ENCODE measurements around the gene STPG1.

The STPG1 gene

GRCh38 chr1:24391882-24392603 lies 21.5 kb downstream of the STPG1 start:
- peak; percentile 57 for DNase-seq

GRCh38 chr1:24390924-24391782 lies 22.4 kb downstream of the STPG1 start:
- peak; percentile 61 for DNase-seq

- no peak for DNase-seq
These were observed 24.3 kb downstream of the STPG1 start for GRCh38 chr1:24389231-24389678.

- DNase-seq = no peak
These were observed 25.2 kb downstream of the STPG1 start for GRCh38 chr1:24388331-24388885.

GRCh38 chr1:24387636-24388175 lies 25.9 kb downstream of the STPG1 start:
- DNase-seq = no peak

- DNase-seq = no peak
These were observed 26.7 kb downstream of the STPG1 start for GRCh38 chr1:24386931-24387330.

GRCh38 chr1:24386241-24386640 lies 27.3 kb downstream of the STPG1 start:
- no peak for DNase-seq

- DNase-seq = no peak
These were observed 28.2 kb downstream of the STPG1 start for GRCh38 chr1:24385160-24385940.

- peak; percentile 43 for DNase-seq
These were observed 29.1 kb downstream of the STPG1 start for GRCh38 chr1:24384251-24385090.

- DNase-seq = no peak
These were observed 30.1 kb downstream of the STPG1 start for GRCh38 chr1:24383381-24383940.

- DNase-seq = no peak
These were observed 31.4 kb downstream of the STPG1 start for GRCh38 chr1:24382165-24382577.

- no peak for DNase-seq
These were observed 32.3 kb downstream of the STPG1 start for GRCh38 chr1:24381256-24381655.

- DNase-seq = no peak
These were observed 33.1 kb downstream of the STPG1 start for GRCh38 chr1:24380508-24380907.

- DNase-seq = no peak
These were observed 33.8 kb downstream of the STPG1 start for GRCh38 chr1:24379733-24380315.

- no peak for DNase-seq
These were observed 38.4 kb downstream of the STPG1 start for GRCh38 chr1:24374891-24375786.

GRCh38 chr1:24373710-24374109 lies 39.9 kb downstream of the STPG1 start:
- DNase-seq = no peak

- DNase-seq = no peak
These were observed 40.5 kb downstream of the STPG1 start for GRCh38 chr1:24373044-24373443.

- DNase-seq = no peak
These were observed 43.8 kb downstream of the STPG1 start for GRCh38 chr1:24369801-24370200.

- no peak for DNase-seq
These were observed 44.4 kb downstream of the STPG1 start for GRCh38 chr1:24369199-24369598.

GRCh38 chr1:24366707-24367106 lies 46.9 kb downstream of the STPG1 start:
- no peak for DNase-seq

Data from activated gamma-delta T cell treated with Interleukin-2 at 50 U/mL for 16 hours (primary cell).